ENCODE measurements around the gene PLXNA2.

Gene PLXNA2

GRCh38 chr1:208047476-208047934 lies 196.7 kb downstream of the PLXNA2 start:
- no peaks in the 10 kb centered on the region for H3K9me3 ChIP-seq (ENCODE audit: control insufficient read depth, insufficient read depth, low read length)
- H3K9ac ChIP-seq (ENCODE audit: low read depth, low read length) = no peak overlapping the region
- H3K36me3 ChIP-seq (ENCODE audit: insufficient read depth, low read length) = no peaks in the 10 kb centered on the region
- peaks cover 8% of the 10 kb centered on the region; the same call in 1 of the 2 replicates for H3K4me1 ChIP-seq (ENCODE audit: insufficient read depth, low read length)

GRCh38 chr1:208045463-208046260 lies 198.5 kb downstream of the PLXNA2 start:
- Histone ChIP-seq H3K9ac (ENCODE audit: low read depth, low read length) (no peak overlapping the region), H3K9me3 (ENCODE audit: control insufficient read depth, insufficient read depth, low read length) (no peaks in the 10 kb centered on the region), H3K36me3 (ENCODE audit: insufficient read depth, low read length) (no peaks in the 10 kb centered on the region), H3K4me1 (ENCODE audit: insufficient read depth, low read length) (peaks cover 7% of the 10 kb centered on the region; the same call in 1 of the 2 replicates)

GRCh38 chr1:208044589-208045462 lies 199.4 kb downstream of the PLXNA2 start:
- Histone ChIP-seq H3K9me3 (ENCODE audit: control insufficient read depth, insufficient read depth, low read length) (no peaks in the 10 kb centered on the region), H3K4me1 (ENCODE audit: insufficient read depth, low read length) (peaks cover 7% of the 10 kb centered on the region; the same call in 1 of the 2 replicates), H3K9ac (ENCODE audit: low read depth, low read length) (no peak overlapping the region), H3K36me3 (ENCODE audit: insufficient read depth, low read length) (no peaks in the 10 kb centered on the region)

GRCh38 chr1:208043691-208044181 lies 200.4 kb downstream of the PLXNA2 start:
- no peaks in the 10 kb centered on the region for H3K36me3 ChIP-seq (ENCODE audit: insufficient read depth, low read length)
- H3K9ac ChIP-seq (ENCODE audit: low read depth, low read length) = no peak overlapping the region
- H3K9me3 ChIP-seq (ENCODE audit: control insufficient read depth, insufficient read depth, low read length) = no peaks in the 10 kb centered on the region
- H3K4me1 ChIP-seq (ENCODE audit: insufficient read depth, low read length) = peaks cover 7% of the 10 kb centered on the region; the same call in 1 of the 2 replicates

- H3K9ac ChIP-seq (ENCODE audit: low read depth, low read length) = no peak overlapping the region
- no peaks in the 10 kb centered on the region for H3K36me3 ChIP-seq (ENCODE audit: insufficient read depth, low read length)
- H3K9me3 ChIP-seq (ENCODE audit: control insufficient read depth, insufficient read depth, low read length) = no peaks in the 10 kb centered on the region
- no peaks in the 10 kb centered on the region for H3K4me1 ChIP-seq (ENCODE audit: insufficient read depth, low read length)
Observed at GRCh38 chr1:208042868-208043267, 201.3 kb downstream of the PLXNA2 start.

GRCh38 chr1:208042041-208042615 lies 202.1 kb downstream of the PLXNA2 start:
- H3K4me1 ChIP-seq (ENCODE audit: insufficient read depth, low read length) = no peaks in the 10 kb centered on the region
- H3K9me3 ChIP-seq (ENCODE audit: control insufficient read depth, insufficient read depth, low read length) = no peaks in the 10 kb centered on the region
- H3K36me3 ChIP-seq (ENCODE audit: insufficient read depth, low read length) = no peaks in the 10 kb centered on the region
- H3K9ac ChIP-seq (ENCODE audit: low read depth, low read length) = no peak overlapping the region

GRCh38 chr1:208041505-208041904 lies 202.7 kb downstream of the PLXNA2 start:
- Histone ChIP-seq H3K36me3 (ENCODE audit: insufficient read depth, low read length) (no peaks in the 10 kb centered on the region), H3K9me3 (ENCODE audit: control insufficient read depth, insufficient read depth, low read length) (no peaks in the 10 kb centered on the region), H3K9ac (ENCODE audit: low read depth, low read length) (no peak overlapping the region), H3K4me1 (ENCODE audit: insufficient read depth, low read length) (no peaks in the 10 kb centered on the region)

GRCh38 chr1:208040821-208041297 lies 203.3 kb downstream of the PLXNA2 start:
- Histone ChIP-seq H3K36me3 (ENCODE audit: insufficient read depth, low read length) (no peaks in the 10 kb centered on the region), H3K4me1 (ENCODE audit: insufficient read depth, low read length) (no peaks in the 10 kb centered on the region), H3K9me3 (ENCODE audit: control insufficient read depth, insufficient read depth, low read length) (no peaks in the 10 kb centered on the region), H3K9ac (ENCODE audit: low read depth, low read length) (no peak overlapping the region)

- H3K9me3 ChIP-seq (ENCODE audit: control insufficient read depth, insufficient read depth, low read length) = no peaks in the 10 kb centered on the region
- H3K4me1 ChIP-seq (ENCODE audit: insufficient read depth, low read length) = no peaks in the 10 kb centered on the region
- no peaks in the 10 kb centered on the region for H3K36me3 ChIP-seq (ENCODE audit: insufficient read depth, low read length)
- H3K9ac ChIP-seq (ENCODE audit: low read depth, low read length) = no peak overlapping the region
Observed at GRCh38 chr1:208039536-208040332, 204.4 kb downstream of the PLXNA2 start.

- H3K9me3 ChIP-seq (ENCODE audit: control insufficient read depth, insufficient read depth, low read length) = no peaks in the 10 kb centered on the region
- no peaks in the 10 kb centered on the region for H3K36me3 ChIP-seq (ENCODE audit: insufficient read depth, low read length)
- no peaks in the 10 kb centered on the region for H3K4me1 ChIP-seq (ENCODE audit: insufficient read depth, low read length)
- no peak overlapping the region for H3K9ac ChIP-seq (ENCODE audit: low read depth, low read length)
Observed at GRCh38 chr1:208038303-208038702, 205.9 kb downstream of the PLXNA2 start.

- Histone ChIP-seq H3K9me3 (ENCODE audit: control insufficient read depth, insufficient read depth, low read length) (no peaks in the 10 kb centered on the region), H3K4me1 (ENCODE audit: insufficient read depth, low read length) (no peaks in the 10 kb centered on the region), H3K36me3 (ENCODE audit: insufficient read depth, low read length) (no peaks in the 10 kb centered on the region), H3K9ac (ENCODE audit: low read depth, low read length) (no peak overlapping the region)
Observed at GRCh38 chr1:208036918-208037766, 207.0 kb downstream of the PLXNA2 start.

GRCh38 chr1:208036106-208036808 lies 207.9 kb downstream of the PLXNA2 start:
- no peaks in the 10 kb centered on the region for H3K4me1 ChIP-seq (ENCODE audit: insufficient read depth, low read length)
- no peak overlapping the region for H3K9ac ChIP-seq (ENCODE audit: low read depth, low read length)
- H3K36me3 ChIP-seq (ENCODE audit: insufficient read depth, low read length) = no peaks in the 10 kb centered on the region
- no peaks in the 10 kb centered on the region for H3K9me3 ChIP-seq (ENCODE audit: control insufficient read depth, insufficient read depth, low read length)

All from ES-I3 (cell line).